H1 (cell line): ENCODE data around the gene LAYN.

Experiments
- EZH2 ChIP-seq: fragments of 200-600 bp; sonication (generic); IDR thresholded peaks from 2 replicates; pipeline ENCODE4 v1.7.1; 2012; ENCODE audit warnings: low read depth, mild to moderate bottlenecking, moderate library complexity, low read length, inconsistent platforms; ENCODE audit not compliant: severe bottlenecking
- RNF2 ChIP-seq: fragments of 200-900, 300-1000 bp; sonication (generic); IDR thresholded peaks from 2 replicates; pipeline ENCODE4 v1.7.1; 2016; ENCODE audit warnings: borderline replicate concordance, low read depth, mild to moderate bottlenecking, antibody characterized with exemption, low read length; ENCODE audit not compliant: poor library complexity, severe bottlenecking; ENCODE audit errors: missing control alignments
- SIN3A ChIP-seq, 2 experiments: IDR thresholded peaks in 1 of 2; conservative IDR thresholded peaks in 1 of 2; 2 replicates each; pipeline ENCODE4 v1.6.1; 2011 to 2012; ENCODE audit warnings: low read length in 2 of 2, improper control_type of control experiment in 1 of 2, low read depth in 1 of 2, mild to moderate bottlenecking in 1 of 2

- TF ChIP-seq RNF2 = no peak
- TF ChIP-seq EZH2 = no peak
- no peak for TF ChIP-seq SIN3A (conservative IDR thresholded peaks at IDR 0.05 in 1 of 2, IDR thresholded peaks at IDR 0.05 in 1 of 2; ENCODE audit: low read depth in 1 of 2, low read length in 2 of 2)
Observed at GRCh38 chr11:111522426-111522825, 18.1 kb upstream of the LAYN start.
